HepG2 (cell line): ENCODE data around the gene RASA3.

Source experiments
- CTCF ChIP-seq: sonication (generic); formaldehyde crosslinking; IDR thresholded peaks from 2 replicates; pipeline ENCODE4 v1.5.0; 2020; ENCODE audit warnings: mild to moderate bottlenecking, missing genetic modification reagents, moderate library complexity
- TF ChIP-seq, protein P1 (sequence below): fragments of 450-650 bp; IDR thresholded peaks from 2 replicates; pipeline ENCODE4 v1.6.1; 2017; ENCODE audit warnings: mild to moderate bottlenecking

GRCh38 chr13:113998781-113999617 lies 133.4 kb downstream of the RASA3 start:
- TF ChIP-seq CTCF, result no peak
- TF ChIP-seq, protein P1, sequence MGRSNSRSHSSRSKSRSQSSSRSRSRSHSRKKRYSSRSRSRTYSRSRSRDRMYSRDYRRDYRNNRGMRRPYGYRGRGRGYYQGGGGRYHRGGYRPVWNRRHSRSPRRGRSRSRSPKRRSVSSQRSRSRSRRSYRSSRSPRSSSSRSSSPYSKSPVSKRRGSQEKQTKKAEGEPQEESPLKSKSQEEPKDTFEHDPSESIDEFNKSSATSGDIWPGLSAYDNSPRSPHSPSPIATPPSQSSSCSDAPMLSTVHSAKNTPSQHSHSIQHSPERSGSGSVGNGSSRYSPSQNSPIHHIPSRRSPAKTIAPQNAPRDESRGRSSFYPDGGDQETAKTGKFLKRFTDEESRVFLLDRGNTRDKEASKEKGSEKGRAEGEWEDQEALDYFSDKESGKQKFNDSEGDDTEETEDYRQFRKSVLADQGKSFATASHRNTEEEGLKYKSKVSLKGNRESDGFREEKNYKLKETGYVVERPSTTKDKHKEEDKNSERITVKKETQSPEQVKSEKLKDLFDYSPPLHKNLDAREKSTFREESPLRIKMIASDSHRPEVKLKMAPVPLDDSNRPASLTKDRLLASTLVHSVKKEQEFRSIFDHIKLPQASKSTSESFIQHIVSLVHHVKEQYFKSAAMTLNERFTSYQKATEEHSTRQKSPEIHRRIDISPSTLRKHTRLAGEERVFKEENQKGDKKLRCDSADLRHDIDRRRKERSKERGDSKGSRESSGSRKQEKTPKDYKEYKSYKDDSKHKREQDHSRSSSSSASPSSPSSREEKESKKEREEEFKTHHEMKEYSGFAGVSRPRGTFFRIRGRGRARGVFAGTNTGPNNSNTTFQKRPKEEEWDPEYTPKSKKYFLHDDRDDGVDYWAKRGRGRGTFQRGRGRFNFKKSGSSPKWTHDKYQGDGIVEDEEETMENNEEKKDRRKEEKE, result no peak
